ENCODE measurements around the gene KHDC4.

The KHDC4 gene

DNA sequence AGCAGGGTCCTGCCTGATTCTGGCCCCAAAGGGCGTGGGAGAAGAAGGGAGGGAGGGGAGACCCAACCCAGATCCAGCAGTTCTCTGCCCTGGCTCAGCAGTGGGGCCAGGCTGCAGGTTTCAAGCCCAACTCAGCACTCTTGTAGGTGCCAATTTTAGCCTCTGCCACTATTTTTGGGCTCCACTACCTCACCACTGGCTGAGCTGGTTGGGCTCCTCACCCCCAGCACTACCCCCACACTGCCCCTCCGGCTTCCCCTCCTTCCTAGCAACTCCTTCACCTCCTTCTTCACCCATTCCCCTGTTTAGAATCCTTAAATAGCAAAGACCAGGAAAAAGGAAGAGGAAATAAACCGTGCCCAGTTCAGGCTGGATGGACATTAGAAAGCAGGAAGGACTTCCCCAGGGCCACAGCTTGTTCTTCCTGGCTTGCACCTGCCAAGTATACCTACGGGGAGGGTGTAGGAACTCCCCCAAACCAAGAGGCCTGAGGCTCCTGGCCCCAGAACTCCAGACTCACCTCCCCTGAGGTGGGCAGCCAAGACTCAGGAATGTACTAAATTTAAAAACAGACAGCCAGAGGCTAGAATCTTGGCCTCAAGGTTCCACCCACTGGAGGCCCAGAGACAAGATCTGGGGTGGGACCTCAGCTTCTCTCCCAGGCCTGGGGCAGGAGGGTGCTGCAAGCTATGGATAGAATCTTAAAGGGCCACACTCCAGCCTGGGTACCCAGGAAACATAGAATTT, 45.6 kb upstream of the KHDC4 start:
- TF ChIP-seq MAX (IDR thresholded peaks at IDR 0.05; ENCODE audit: low read depth, low read length) (no peak), POLR2A (IDR thresholded peaks at IDR 0.05; ENCODE audit: extremely low read depth, insufficient read length) (no peak), MYC (IDR thresholded peaks at IDR 0.05; ENCODE audit: low read depth, low read length) (no peak)
- TF ChIP-seq, protein P1, sequence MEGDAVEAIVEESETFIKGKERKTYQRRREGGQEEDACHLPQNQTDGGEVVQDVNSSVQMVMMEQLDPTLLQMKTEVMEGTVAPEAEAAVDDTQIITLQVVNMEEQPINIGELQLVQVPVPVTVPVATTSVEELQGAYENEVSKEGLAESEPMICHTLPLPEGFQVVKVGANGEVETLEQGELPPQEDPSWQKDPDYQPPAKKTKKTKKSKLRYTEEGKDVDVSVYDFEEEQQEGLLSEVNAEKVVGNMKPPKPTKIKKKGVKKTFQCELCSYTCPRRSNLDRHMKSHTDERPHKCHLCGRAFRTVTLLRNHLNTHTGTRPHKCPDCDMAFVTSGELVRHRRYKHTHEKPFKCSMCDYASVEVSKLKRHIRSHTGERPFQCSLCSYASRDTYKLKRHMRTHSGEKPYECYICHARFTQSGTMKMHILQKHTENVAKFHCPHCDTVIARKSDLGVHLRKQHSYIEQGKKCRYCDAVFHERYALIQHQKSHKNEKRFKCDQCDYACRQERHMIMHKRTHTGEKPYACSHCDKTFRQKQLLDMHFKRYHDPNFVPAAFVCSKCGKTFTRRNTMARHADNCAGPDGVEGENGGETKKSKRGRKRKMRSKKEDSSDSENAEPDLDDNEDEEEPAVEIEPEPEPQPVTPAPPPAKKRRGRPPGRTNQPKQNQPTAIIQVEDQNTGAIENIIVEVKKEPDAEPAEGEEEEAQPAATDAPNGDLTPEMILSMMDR (IDR thresholded peaks at IDR 0.05; ENCODE audit: low read depth, low read length) = no peak
- peak; percentile 58 for DNase-seq (ENCODE audit: low read depth)

DNA sequence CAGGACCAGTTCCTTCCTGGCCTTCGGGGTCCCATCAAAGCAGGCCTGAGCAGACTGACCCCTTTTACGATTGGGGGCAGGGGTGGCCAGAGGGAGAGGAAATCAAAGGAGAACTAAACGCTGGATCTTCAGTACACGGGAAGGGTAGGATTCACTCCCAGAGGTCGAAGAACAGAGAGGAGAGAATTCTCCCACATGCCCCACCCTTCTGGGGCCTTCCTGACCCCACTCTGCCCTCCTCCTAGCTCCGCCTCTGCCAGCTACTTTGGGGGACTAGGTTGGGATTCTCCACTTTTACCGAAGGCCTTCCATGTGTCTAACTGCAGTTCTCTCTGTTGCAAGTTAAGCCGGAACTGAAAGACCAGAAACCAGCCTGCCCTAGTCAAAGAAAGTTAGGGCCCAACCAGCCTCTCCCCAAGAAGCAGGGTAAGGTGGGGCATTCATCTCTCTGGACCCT, 44.8 kb upstream of the KHDC4 start:
- TF ChIP-seq POLR2A (IDR thresholded peaks at IDR 0.05; ENCODE audit: extremely low read depth, insufficient read length) = peak; percentile 29
- TF ChIP-seq, protein P1 (IDR thresholded peaks at IDR 0.05; ENCODE audit: low read depth, low read length) = no peak
- TF ChIP-seq MYC (IDR thresholded peaks at IDR 0.05; ENCODE audit: low read depth, low read length) = no peak
- peak; percentile 69 for DNase-seq (ENCODE audit: low read depth)
- H3K4me3 ChIP-seq (ENCODE audit: low read depth, low read length) = peak overlapping the region; percentile 92

More for the DNA sequence above, 45.6 kb upstream of the KHDC4 start:
- H3K4me3 ChIP-seq (ENCODE audit: low read depth, low read length) = peak overlapping the region; percentile 92

DNA sequence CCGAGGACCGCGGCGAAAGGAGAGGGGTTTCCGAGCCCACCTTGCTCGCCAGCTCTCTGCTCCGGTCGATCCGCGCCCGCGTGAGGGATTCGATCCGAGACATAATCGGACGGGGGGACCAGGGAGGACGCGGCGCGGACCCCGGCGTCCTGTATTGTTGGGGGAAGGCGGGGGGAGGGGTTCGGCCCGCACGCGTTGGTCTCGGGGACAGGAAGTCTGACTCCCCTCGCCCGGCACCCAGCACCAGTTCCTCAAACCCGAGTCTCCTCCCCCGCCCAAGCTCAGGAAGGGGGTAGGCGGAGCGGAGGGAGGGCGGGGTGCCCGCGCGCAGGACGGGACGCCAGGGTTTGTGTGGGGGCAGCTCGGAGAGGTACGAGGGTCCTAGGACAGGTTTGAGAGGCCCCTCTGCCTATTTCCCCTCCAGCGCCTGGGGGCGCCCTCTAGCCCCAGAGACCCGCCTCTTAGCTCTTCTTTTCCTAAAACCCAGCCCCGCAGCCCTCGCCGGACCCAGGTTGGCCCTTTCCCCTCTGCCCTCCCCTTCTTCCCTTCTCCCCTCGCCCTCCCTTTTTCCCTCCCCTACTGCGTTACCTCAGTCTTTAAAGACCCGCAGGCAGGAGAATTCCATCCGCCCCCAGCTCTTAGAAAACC, 44.2 kb upstream of the KHDC4 start, which contains the start of gene ARHGEF2:
Gene ARHGEF2, minus strand, starts transcription at position 223 of the 648 bp plus-strand sequence. Its CDS starts 120 bp downstream, at position 103.
- H3K4me3 ChIP-seq (ENCODE audit: low read depth, low read length) = peak within 1 kb of the TSS; percentile 92
- peak; percentile 98 for DNase-seq (ENCODE audit: low read depth)
- TF ChIP-seq POLR2A (IDR thresholded peaks at IDR 0.05; ENCODE audit: extremely low read depth, insufficient read length) (peak; percentile 55), MYC (IDR thresholded peaks at IDR 0.05; ENCODE audit: low read depth, low read length) (peak; percentile 79), MAX (IDR thresholded peaks at IDR 0.05; ENCODE audit: low read depth, low read length) (peak; percentile 75)
- TF ChIP-seq, protein P1 (IDR thresholded peaks at IDR 0.05; ENCODE audit: low read depth, low read length) = peak; percentile 58

- peak overlapping the region; percentile 92 for H3K4me3 ChIP-seq (ENCODE audit: low read depth, low read length)
- TF ChIP-seq MYC (IDR thresholded peaks at IDR 0.05; ENCODE audit: low read depth, low read length) (no peak), MAX (IDR thresholded peaks at IDR 0.05; ENCODE audit: low read depth, low read length) (no peak), POLR2A (IDR thresholded peaks at IDR 0.05; ENCODE audit: extremely low read depth, insufficient read length) (no peak)
- TF ChIP-seq, protein P1 (IDR thresholded peaks at IDR 0.05; ENCODE audit: low read depth, low read length) = no peak
- DNase-seq (ENCODE audit: low read depth) = peak; percentile 69
Measured at GRCh38 chr1:155977690-155978324, 43.6 kb upstream of the KHDC4 start.

- TF ChIP-seq MYC (IDR thresholded peaks at IDR 0.05; ENCODE audit: low read depth, low read length) (no peak), MAX (IDR thresholded peaks at IDR 0.05; ENCODE audit: low read depth, low read length) (no peak), POLR2A (IDR thresholded peaks at IDR 0.05; ENCODE audit: extremely low read depth, insufficient read length) (no peak)
- TF ChIP-seq, protein P1 (IDR thresholded peaks at IDR 0.05; ENCODE audit: low read depth, low read length) = no peak
- peak overlapping the region; percentile 92 for H3K4me3 ChIP-seq (ENCODE audit: low read depth, low read length)
- DNase-seq (ENCODE audit: low read depth) = peak; percentile 54
Measured at GRCh38 chr1:155976913-155977689, 42.9 kb upstream of the KHDC4 start.
